RCC 7860 (cell line): Measurements from ENCODE around the gene SUCO.

Experiments
- DNase-seq: peaks from one replicate; pipeline ENCODE4 v3.0.0-alpha.2; 2015; ENCODE audit warnings: low spot score
- FAIRE-seq: peaks from 2 replicates; lab custom pipeline; 2012; peaks lifted over from hg19 to GRCh38; lab: Jason Lieb, UNC

Gene SUCO

DNA sequence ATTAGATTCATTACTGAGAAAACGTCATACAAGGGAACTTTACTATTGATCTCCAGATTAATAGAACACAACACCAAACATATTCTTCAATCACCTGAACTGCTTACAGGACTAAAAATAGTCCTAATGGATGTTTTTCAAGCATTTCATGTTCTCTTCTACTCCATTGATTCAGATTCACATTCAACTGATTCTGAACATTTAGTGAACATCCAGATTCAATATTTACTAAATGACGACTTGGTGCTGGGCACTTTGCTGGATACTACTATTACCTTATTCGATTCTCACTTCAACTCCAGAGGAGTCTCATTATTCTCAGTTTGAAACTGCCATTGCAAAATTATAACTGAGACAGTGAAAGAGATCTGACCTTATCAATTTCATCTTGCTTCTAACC lies 18.8 kb upstream of the SUCO start:
- FAIRE-seq (no peak), DNase-seq (no peak)

GRCh38 chr1:172515436-172515835 lies 17.5 kb upstream of the SUCO start:
- DNase-seq (no peak), FAIRE-seq (no peak)

GRCh38 chr1:172515927-172516326 lies 17.0 kb upstream of the SUCO start:
- no peak for DNase-seq
- FAIRE-seq = no peak

DNA sequence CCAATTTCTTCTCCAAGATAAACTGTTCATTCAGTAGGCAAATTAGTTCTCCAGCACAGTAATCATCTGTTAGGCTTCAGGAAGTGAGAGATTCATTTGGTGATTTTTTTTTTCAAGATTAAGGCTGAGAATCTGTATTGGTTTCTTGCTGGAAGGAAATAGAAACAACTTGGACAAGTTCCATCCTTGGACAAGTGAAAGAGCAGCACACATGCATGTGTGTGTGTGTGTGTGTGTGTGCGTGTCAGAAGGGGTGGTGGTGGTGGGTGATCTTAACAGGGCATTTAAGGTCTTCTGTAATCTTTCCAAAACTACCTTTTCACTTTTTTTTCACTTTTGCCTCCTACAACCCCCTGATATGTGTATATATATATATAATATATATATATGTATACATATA lies 15.9 kb upstream of the SUCO start:
- DNase-seq (no peak), FAIRE-seq (no peak)

GRCh38 chr1:172517545-172517944 lies 15.4 kb upstream of the SUCO start:
- no peak for FAIRE-seq

DNA sequence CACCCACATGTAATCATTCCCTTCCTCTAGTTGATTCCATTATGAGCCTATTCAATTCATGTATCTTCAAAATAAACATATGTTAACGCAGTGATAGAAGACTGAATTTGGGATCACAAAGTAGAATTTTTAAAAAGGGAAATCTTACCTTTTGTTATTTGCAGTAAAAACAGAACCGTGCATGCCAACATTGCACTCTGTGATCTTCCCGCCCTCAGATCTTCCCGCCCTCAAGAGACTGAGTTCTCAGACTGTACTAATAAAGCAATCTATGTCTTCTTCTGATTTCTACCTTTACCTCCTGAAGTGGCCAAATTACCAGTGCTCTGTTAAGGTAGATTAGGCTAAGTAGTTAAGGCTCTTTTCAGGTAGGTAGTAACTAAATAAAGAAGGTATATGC lies 3.6 kb upstream of the SUCO start:
- no peak for FAIRE-seq
- DNase-seq = no peak

More at GRCh38 chr1:172517545-172517944, 15.4 kb upstream of the SUCO start:
- DNase-seq = no peak

DNA sequence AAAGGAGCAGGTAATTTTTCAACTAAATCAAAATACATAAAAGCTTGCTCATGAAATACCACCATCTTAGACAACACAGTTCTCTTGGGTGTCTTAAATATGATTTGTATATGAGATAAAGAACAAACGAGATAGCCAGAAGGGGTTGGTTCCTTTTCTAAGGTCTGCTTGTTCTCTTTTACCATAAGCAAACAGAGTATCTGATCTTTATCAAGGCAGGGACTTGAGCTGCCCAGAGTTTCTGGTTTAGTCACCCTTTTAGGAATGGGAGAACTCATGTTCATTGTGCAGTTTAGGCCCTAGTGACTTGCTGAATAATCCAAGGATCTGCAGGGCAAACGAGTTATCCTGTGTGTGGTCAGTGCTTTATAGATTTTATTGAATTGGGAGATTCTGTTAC lies 3.0 kb upstream of the SUCO start:
- FAIRE-seq = no peak
- no peak for DNase-seq

- FAIRE-seq (no peak), DNase-seq (no peak)
Measured at GRCh38 chr1:172531412-172532182, 1.4 kb upstream of the SUCO start.

DNA sequence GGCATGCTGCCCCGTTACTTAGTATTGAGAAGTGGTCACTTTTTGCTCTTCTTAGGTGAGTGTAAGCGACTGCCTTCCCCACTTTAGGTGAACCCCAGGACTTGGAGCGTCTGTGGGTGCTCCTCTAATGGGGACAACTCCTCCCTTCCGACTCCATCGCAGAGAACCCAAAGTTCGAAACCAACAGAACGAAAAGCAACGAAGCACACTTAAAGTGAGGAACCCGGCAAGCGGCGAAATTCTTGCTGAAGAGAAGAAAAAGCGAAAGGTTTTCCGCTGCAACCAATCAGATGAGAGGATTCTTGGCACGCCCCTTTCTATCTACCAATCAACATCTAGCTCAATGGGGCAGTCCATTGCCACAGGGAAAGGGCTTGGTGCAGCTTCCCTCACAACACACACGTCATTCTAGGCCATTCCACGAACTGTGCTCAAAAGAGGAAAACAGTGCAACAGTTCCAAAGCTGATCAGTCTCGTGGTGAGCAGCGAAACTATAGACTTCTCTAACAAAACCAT lies 709 bp upstream of the SUCO start:
- DNase-seq (peak; percentile 94), FAIRE-seq (peak; percentile 90)

GRCh38 chr1:172533513-172534151 lies 682 bp downstream of the SUCO start:
- DNase-seq = no peak
- FAIRE-seq = no peak

GRCh38 chr1:172536256-172536655 lies 3.3 kb downstream of the SUCO start:
- no peak for DNase-seq
- FAIRE-seq = no peak

DNA sequence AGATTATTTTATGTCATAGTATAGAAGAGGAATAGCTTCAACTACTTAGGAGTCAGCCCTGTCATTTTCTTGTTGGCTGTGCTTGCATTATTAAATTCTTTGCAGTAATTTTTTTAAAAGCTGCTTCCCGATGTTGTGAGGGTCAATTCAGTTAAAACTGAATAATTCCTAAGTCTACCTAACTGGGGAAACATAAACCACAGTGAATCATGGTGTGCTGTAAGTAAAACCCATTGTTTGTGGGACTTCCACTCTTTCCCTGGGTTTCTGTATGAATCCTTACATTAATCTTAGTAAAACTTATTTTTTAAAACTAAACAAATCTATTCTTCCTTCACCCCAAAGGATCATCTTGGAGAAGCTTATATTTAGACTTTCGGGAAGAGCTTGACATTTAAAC lies 4.4 kb downstream of the SUCO start:
- FAIRE-seq (peak; percentile 55), DNase-seq (no peak)

DNA sequence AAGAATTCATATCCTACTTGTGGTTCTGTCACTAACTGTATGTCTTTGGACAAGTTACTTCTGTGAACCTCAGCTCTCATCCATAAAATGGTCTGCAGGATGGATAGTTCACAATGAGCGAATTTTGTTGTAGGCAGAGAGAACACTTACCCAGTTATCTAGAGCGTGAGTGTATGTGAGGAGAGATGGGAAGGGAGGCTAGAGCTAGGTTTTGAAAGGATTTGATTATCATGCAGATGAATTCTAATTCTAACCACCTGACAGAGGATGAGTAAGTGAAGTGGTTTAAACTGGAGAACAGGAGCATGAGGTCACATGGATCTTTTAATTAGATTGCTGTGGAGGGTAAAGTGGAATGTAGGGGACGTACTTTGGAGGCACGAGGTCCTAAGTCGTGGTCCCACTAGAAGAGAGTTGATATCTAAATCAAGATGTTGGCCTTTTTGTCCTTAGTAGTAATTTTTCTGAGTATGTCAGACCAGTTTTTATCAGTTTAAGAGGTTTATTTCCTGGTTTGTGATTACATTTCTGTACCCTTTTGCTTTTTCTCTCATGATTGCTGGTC lies 5.0 kb downstream of the SUCO start:
- FAIRE-seq = no peak
- no peak for DNase-seq

DNA sequence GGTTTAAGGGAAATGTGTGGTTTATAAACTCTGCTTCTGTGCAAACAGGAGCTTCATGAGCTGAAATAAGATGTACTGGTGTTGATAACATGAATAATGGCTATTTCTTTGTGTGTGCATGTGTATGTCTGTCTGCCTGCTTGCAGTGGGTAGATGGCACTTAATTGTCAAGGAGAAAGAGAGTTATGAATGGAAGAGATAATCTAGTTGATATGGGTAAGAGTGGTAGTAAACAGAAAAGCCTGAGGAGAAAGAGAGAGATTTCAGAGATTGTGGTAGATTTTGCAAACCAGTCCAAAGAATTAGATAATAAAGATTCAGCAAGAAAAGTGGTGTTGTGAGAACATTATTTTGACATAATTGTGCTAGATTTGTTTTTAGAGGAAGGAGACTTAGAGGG lies 7.7 kb downstream of the SUCO start:
- DNase-seq (no peak), FAIRE-seq (no peak)

- no peak for FAIRE-seq
- no peak for DNase-seq
Measured at GRCh38 chr1:172544481-172545104, 11.6 kb downstream of the SUCO start.

DNA sequence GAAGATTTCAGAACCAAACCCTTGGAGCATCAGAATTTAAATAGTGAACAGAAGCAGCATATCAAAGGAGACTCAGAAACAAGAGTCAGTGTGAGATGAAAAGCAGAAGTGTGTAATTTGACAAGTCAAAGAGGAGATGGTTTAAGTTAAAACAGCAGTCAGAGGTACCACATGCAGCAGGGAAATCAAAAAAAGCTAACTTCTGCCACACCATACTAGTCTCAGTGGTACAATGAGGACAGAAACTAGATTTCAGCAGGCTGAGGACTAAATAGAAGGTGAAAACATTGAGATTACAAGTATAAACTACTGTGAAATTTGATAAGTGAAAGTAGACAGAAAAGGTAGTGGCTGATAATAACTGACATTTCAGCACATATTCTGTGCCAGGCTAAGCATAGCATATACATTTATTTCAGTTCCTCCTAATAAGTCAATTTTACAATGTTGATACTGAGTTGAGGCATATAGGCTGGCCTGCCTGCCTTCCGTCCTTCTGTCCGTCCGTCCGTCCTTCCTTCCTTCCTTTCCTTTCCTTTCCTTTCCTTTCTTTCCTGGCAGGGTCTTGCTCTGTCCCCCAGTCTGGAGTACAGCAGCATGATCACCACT lies 12.6 kb downstream of the SUCO start:
- FAIRE-seq (no peak), DNase-seq (no peak)

- FAIRE-seq = no peak
- no peak for DNase-seq
Measured at GRCh38 chr1:172547071-172547470, 14.1 kb downstream of the SUCO start.

DNA sequence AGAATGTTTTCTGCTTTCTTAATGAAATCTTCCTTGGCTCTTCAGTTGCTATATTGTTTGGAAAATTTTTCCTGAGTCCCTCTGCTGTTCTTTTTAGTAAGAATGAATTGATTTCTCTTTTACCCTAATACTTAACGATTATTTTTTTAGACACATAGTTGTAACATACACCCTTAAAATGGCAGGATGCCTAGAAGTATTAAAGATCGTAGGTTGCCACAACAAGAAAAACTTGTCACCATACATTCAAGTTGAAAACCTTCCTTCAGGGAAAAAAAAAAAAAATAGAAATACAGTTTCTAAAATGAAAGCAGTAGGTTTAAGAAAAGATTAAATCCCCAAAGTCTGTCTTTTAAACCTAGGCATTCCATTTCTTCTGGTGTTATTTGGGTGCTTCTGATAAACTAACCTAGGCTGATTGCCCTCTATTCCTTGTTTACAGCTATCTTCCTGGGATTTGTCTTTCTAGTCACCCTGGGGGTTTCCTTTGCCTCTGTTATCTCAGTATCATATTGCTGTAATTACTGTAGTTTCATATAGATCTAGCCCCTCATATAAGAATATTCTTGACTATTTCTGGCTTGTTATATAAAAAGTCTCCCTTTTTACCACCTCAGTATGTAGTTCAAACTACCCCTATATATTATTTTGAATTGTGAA lies 16.8 kb downstream of the SUCO start:
- no peak for DNase-seq
- no peak for FAIRE-seq

GRCh38 chr1:172551279-172551678 lies 18.3 kb downstream of the SUCO start:
- DNase-seq (no peak), FAIRE-seq (no peak)

- DNase-seq (no peak), FAIRE-seq (no peak)
Measured at GRCh38 chr1:172554915-172555314, 22.0 kb downstream of the SUCO start.

GRCh38 chr1:172556461-172556860 lies 23.5 kb downstream of the SUCO start:
- DNase-seq (no peak), FAIRE-seq (no peak)
